Esophagus muscularis mucosa (tissue), 3 donors: ENCODE measurements around the gene ITGB1.

Experiments
- EP300 ChIP-seq: sonication (generic); formaldehyde crosslinking; IDR thresholded peaks from one replicate; pipeline ENCODE4 v1.6.1; 2017; ENCODE audit warnings: antibody characterized with exemption
- TF ChIP-seq, protein P1 (sequence below), 3 experiments: fragments of 200-600 bp in 2 of 3; fragments of 450-650 bp in 1 of 3; sonication (generic) in 2 of 3; IDR thresholded peaks; one replicate each; pipeline ENCODE4 v1.5.1; 2017 to 2019; ENCODE audit warnings: antibody characterized with exemption in 3 of 3, mild to moderate bottlenecking in 2 of 3, moderate library complexity in 1 of 3

GRCh38 chr10:32972460-32972859, 14.4 kb upstream of the ITGB1 start:
- no peak for TF ChIP-seq EP300
- TF ChIP-seq, protein P1, sequence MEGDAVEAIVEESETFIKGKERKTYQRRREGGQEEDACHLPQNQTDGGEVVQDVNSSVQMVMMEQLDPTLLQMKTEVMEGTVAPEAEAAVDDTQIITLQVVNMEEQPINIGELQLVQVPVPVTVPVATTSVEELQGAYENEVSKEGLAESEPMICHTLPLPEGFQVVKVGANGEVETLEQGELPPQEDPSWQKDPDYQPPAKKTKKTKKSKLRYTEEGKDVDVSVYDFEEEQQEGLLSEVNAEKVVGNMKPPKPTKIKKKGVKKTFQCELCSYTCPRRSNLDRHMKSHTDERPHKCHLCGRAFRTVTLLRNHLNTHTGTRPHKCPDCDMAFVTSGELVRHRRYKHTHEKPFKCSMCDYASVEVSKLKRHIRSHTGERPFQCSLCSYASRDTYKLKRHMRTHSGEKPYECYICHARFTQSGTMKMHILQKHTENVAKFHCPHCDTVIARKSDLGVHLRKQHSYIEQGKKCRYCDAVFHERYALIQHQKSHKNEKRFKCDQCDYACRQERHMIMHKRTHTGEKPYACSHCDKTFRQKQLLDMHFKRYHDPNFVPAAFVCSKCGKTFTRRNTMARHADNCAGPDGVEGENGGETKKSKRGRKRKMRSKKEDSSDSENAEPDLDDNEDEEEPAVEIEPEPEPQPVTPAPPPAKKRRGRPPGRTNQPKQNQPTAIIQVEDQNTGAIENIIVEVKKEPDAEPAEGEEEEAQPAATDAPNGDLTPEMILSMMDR (IDR thresholded peaks at IDR 0.05), result no peak
